ENCODE measurements around the gene FAM210B. TPM values are rescaled to one million over a fixed set of nuclear protein-coding genes. Genes with fewer than 3 reads are reported as not detected.

The FAM210B gene
- total and polyA plus RNA-seq, 2 donors (not counting 1 experiment from before 2014, with no cell fraction given) = 90.6 to 120 TPM

DNA sequence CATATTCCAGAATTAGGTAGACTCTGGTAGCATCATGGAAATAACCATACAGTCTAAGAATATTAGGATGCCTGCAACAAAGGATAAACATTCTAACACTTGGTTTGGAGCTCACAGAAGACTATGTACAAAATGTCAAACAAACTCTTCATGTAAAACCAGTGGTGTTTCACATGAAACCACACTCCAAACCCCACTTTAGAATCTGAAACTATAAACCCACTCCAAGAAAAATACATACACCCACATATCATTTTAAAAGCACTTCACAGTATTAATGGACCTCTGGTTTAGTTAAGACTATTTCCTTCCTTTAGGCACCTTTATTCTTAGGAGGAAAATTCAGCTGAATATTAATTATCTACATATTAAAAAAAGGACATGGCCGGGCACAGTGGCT is 22.7 kb downstream of the FAM210B start:
- Histone ChIP-seq H3K27me3 (ENCODE audit: control insufficient read depth, insufficient read depth, low read length) (no peaks in the 10 kb centered on the region), H3K4me3 (replicated peaks in 1 of 4; ENCODE audit: control extremely low read depth in 1 of 4, insufficient read depth in 1 of 4, low read depth in 3 of 4, low read length in 4 of 4) (no peak overlapping the region), H2AFZ (ENCODE audit: low read length) (no peak overlapping the region), H4K20me1 (ENCODE audit: control insufficient read depth, extremely low read depth, insufficient read depth, low read length) (no peaks in the 10 kb centered on the region), H3K4me1 (ENCODE audit: control insufficient read depth, extremely low read depth, insufficient read depth, low read length) (no peaks in the 10 kb centered on the region), H3K36me3 (ENCODE audit: control insufficient read depth, insufficient read depth, low read length) (peaks cover 12% of the 10 kb centered on the region), H3K9ac (ENCODE audit: insufficient read depth, low read length) (no peak overlapping the region), H3K9me3 (ENCODE audit: control insufficient read depth, insufficient read depth, low read depth, low read length) (no peaks in the 10 kb centered on the region), H3K27ac (ENCODE audit: insufficient read depth, low read length) (no peak overlapping the region), H3K79me2 (ENCODE audit: control insufficient read depth, insufficient read depth, low read length) (peaks cover 58% of the 10 kb centered on the region), H3K4me2 (ENCODE audit: extremely low read depth, insufficient read depth, low read length) (no peak overlapping the region)
- no peak for DNase-seq (ENCODE audit: low read depth in 2 of 2)
- TF ChIP-seq, protein P1, sequence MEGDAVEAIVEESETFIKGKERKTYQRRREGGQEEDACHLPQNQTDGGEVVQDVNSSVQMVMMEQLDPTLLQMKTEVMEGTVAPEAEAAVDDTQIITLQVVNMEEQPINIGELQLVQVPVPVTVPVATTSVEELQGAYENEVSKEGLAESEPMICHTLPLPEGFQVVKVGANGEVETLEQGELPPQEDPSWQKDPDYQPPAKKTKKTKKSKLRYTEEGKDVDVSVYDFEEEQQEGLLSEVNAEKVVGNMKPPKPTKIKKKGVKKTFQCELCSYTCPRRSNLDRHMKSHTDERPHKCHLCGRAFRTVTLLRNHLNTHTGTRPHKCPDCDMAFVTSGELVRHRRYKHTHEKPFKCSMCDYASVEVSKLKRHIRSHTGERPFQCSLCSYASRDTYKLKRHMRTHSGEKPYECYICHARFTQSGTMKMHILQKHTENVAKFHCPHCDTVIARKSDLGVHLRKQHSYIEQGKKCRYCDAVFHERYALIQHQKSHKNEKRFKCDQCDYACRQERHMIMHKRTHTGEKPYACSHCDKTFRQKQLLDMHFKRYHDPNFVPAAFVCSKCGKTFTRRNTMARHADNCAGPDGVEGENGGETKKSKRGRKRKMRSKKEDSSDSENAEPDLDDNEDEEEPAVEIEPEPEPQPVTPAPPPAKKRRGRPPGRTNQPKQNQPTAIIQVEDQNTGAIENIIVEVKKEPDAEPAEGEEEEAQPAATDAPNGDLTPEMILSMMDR (conservative IDR thresholded peaks at IDR 0.05 in 1 of 2, IDR thresholded peaks at IDR 0.05 in 1 of 2; ENCODE audit: low read depth in 1 of 2, low read length in 2 of 2) = no peak
- TF ChIP-seq EZH2 (IDR thresholded peaks at IDR 0.05; ENCODE audit: low read length, missing control alignments) = no peak

GRCh38 chr20:56382696-56383095 is 23.9 kb downstream of the FAM210B start:
- H3K4me2 ChIP-seq (ENCODE audit: extremely low read depth, insufficient read depth, low read length) = no peak overlapping the region
- peaks cover 60% of the 10 kb centered on the region for H3K79me2 ChIP-seq (ENCODE audit: control insufficient read depth, insufficient read depth, low read length)
- H3K27ac ChIP-seq (ENCODE audit: insufficient read depth, low read length) = no peak overlapping the region
- no peaks in the 10 kb centered on the region for H3K9me3 ChIP-seq (ENCODE audit: control insufficient read depth, insufficient read depth, low read depth, low read length)
- no peak for DNase-seq (ENCODE audit: low read depth in 2 of 2)
- H4K20me1 ChIP-seq (ENCODE audit: control insufficient read depth, extremely low read depth, insufficient read depth, low read length) = no peaks in the 10 kb centered on the region
- TF ChIP-seq, protein P1 (conservative IDR thresholded peaks at IDR 0.05 in 1 of 2, IDR thresholded peaks at IDR 0.05 in 1 of 2; ENCODE audit: low read depth in 1 of 2, low read length in 2 of 2) = no peak
- TF ChIP-seq EZH2 (IDR thresholded peaks at IDR 0.05; ENCODE audit: low read length, missing control alignments) = no peak
- H3K4me3 ChIP-seq (replicated peaks in 1 of 4; ENCODE audit: control extremely low read depth in 1 of 4, insufficient read depth in 1 of 4, low read depth in 3 of 4, low read length in 4 of 4) = no peak overlapping the region
- no peaks in the 10 kb centered on the region for H3K4me1 ChIP-seq (ENCODE audit: control insufficient read depth, extremely low read depth, insufficient read depth, low read length)
- H3K27me3 ChIP-seq (ENCODE audit: control insufficient read depth, insufficient read depth, low read length) = no peaks in the 10 kb centered on the region
- no peak overlapping the region for H3K9ac ChIP-seq (ENCODE audit: insufficient read depth, low read length)
- H3K36me3 ChIP-seq (ENCODE audit: control insufficient read depth, insufficient read depth, low read length) = peaks cover 12% of the 10 kb centered on the region
- no peak overlapping the region for H2AFZ ChIP-seq (ENCODE audit: low read length)

DNA sequence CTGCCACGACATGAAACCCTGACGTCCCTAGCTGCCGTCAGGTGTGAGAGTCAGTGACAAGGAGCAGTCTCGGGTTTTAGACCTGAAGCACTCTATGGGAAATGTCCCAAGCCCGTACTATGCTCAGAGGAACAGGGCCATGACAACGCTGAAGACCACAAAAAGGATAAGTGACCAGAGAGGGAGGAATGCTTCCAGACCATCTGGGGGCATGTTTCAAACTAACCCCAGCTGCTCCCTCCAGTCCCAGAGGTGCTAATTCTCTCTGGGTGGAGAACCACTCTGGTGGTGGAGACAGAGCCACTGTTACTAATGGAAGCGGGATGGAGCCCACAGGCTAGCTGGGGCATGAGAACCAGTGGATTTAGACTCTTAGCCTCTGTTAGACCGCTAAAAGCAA is 24.6 kb downstream of the FAM210B start:
- no peaks in the 10 kb centered on the region for H4K20me1 ChIP-seq (ENCODE audit: control insufficient read depth, extremely low read depth, insufficient read depth, low read length)
- H3K27me3 ChIP-seq (ENCODE audit: control insufficient read depth, insufficient read depth, low read length) = no peaks in the 10 kb centered on the region
- no peak for DNase-seq (ENCODE audit: low read depth in 2 of 2)
- H3K9me3 ChIP-seq (ENCODE audit: control insufficient read depth, insufficient read depth, low read depth, low read length) = no peaks in the 10 kb centered on the region
- H3K36me3 ChIP-seq (ENCODE audit: control insufficient read depth, insufficient read depth, low read length) = peaks cover 13% of the 10 kb centered on the region
- no peak overlapping the region for H3K4me2 ChIP-seq (ENCODE audit: extremely low read depth, insufficient read depth, low read length)
- no peak overlapping the region for H3K27ac ChIP-seq (ENCODE audit: insufficient read depth, low read length)
- H3K4me3 ChIP-seq (replicated peaks in 1 of 4; ENCODE audit: control extremely low read depth in 1 of 4, insufficient read depth in 1 of 4, low read depth in 3 of 4, low read length in 4 of 4) = no peak overlapping the region
- H3K9ac ChIP-seq (ENCODE audit: insufficient read depth, low read length) = no peak overlapping the region
- no peak for TF ChIP-seq EZH2 (IDR thresholded peaks at IDR 0.05; ENCODE audit: low read length, missing control alignments)
- TF ChIP-seq, protein P1 (conservative IDR thresholded peaks at IDR 0.05 in 1 of 2, IDR thresholded peaks at IDR 0.05 in 1 of 2; ENCODE audit: low read depth in 1 of 2, low read length in 2 of 2) = no peak
- H3K4me1 ChIP-seq (ENCODE audit: control insufficient read depth, extremely low read depth, insufficient read depth, low read length) = no peaks in the 10 kb centered on the region
- peaks cover 59% of the 10 kb centered on the region for H3K79me2 ChIP-seq (ENCODE audit: control insufficient read depth, insufficient read depth, low read length)
- no peak overlapping the region for H2AFZ ChIP-seq (ENCODE audit: low read length)
